ENCODE measurements around the gene SDE2. TPM values are rescaled to one million over a fixed set of nuclear protein-coding genes. Genes with fewer than 3 reads are reported as not detected.

SDE2 gene
- total and polyA plus RNA-seq, 2 experiments from 2014 or later: 17.6 to 21.1 TPM

DNA sequence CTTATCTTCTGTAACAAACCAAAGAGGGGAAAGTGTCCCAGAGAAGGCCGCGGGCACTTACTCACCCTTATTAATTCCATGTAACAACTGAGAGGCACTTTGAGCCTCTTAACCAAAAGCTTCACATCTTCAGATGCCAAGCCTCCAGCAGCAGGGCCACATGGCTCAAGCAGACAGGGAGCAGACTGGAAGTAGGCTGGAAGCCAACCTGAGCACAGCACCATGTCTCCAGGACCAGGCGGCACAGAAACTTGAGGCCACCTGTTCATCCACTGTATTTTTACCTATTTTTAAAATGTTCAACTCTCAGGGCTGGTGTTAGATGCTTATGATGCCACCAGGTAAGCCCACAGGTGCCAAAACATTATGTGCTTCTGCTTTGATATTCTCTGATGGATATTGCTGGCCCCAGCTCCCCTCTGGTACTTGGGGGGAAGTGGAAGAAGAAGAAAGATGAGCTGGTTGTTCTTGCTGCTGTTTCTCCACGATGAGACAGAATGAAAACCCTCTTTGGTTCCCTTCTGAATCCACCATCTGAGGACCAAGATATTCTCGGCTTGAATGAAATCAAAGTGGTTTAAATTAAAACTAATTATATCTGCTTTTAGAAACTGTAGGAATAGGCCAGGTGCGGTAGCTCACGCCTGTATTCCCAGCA lies 30.6 kb upstream of the SDE2 start:
- no peak for TF ChIP-seq CTCF (IDR thresholded peaks at IDR 0.05; ENCODE audit: low read depth, low read length)
- Histone ChIP-seq H3K36me3 (no peaks in the 10 kb centered on the region), H3K27me3 (no peaks in the 10 kb centered on the region), H3K4me1 (ENCODE audit: low read depth) (no peaks in the 10 kb centered on the region), H3K9me3 (ENCODE audit: low read depth) (no peaks in the 10 kb centered on the region), H3K4me3 (no peak overlapping the region), H3K27ac (no peak overlapping the region)
- no peak for DNase-seq (ENCODE audit: low read depth in 1 of 2, low spot score in 1 of 2)

DNA sequence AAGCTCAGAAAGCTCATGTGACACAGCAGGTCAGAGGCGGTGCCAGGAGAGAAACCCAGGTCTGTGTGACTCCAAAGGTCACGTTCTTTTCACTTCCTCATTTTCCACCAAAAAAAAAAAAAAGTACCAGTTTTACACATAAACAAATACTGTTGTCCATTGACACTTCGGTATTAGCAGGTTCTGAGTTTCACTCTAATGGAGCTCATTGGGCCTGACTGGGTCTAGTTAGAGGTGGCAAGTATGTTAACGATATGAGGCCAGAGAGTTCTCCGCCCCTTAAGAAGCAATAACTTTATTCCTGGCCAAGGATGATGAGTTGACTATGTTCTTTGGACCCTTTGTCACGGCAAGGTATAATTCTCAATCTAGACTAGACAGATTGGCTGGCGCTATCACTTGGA lies 30.0 kb upstream of the SDE2 start:
- no peak overlapping the region for H3K27ac ChIP-seq
- no peaks in the 10 kb centered on the region for H3K27me3 ChIP-seq
- H3K4me3 ChIP-seq: no peak overlapping the region
- no peak for TF ChIP-seq CTCF (IDR thresholded peaks at IDR 0.05; ENCODE audit: low read depth, low read length)
- no peaks in the 10 kb centered on the region for H3K4me1 ChIP-seq (ENCODE audit: low read depth)
- no peak for DNase-seq (ENCODE audit: low read depth in 1 of 2, low spot score in 1 of 2)
- H3K9me3 ChIP-seq (ENCODE audit: low read depth): no peaks in the 10 kb centered on the region
- H3K36me3 ChIP-seq: no peaks in the 10 kb centered on the region

GRCh38 chr1:226027538-226028217 lies 28.5 kb upstream of the SDE2 start:
- Histone ChIP-seq H3K36me3 (no peaks in the 10 kb centered on the region), H3K4me1 (ENCODE audit: low read depth) (no peaks in the 10 kb centered on the region), H3K9me3 (ENCODE audit: low read depth) (no peaks in the 10 kb centered on the region), H3K27me3 (no peaks in the 10 kb centered on the region), H3K27ac (no peak overlapping the region), H3K4me3 (no peak overlapping the region)
- DNase-seq (ENCODE audit: low read depth in 1 of 2, low spot score in 1 of 2): no peak
- no peak for TF ChIP-seq CTCF (IDR thresholded peaks at IDR 0.05; ENCODE audit: low read depth, low read length)

GRCh38 chr1:226026833-226027232 lies 27.7 kb upstream of the SDE2 start:
- no peaks in the 10 kb centered on the region for H3K4me1 ChIP-seq (ENCODE audit: low read depth)
- H3K27me3 ChIP-seq: no peaks in the 10 kb centered on the region
- H3K36me3 ChIP-seq: no peaks in the 10 kb centered on the region
- no peaks in the 10 kb centered on the region for H3K9me3 ChIP-seq (ENCODE audit: low read depth)
- H3K4me3 ChIP-seq: no peak overlapping the region
- no peak for TF ChIP-seq CTCF (IDR thresholded peaks at IDR 0.05; ENCODE audit: low read depth, low read length)
- no peak overlapping the region for H3K27ac ChIP-seq
- no peak for DNase-seq (ENCODE audit: low read depth in 1 of 2, low spot score in 1 of 2)

DNA sequence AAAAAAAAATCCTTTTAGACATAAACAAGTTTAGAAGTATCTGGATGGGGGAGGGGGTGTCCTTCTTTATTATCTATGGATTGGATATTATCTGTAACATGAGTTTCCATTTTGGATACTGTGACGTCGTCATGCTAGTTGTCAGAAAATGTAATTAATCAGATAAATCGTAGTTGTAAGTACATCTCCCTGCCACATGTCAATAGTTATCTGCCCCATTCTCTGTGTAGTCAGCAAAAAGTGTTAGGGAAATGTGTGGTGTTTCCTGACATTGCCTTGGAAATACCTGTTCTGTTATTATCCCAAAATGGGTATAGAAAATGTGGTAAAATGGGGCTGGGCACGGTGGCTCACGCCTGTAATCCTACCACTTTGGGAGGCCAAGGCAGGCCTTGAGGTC lies 24.6 kb upstream of the SDE2 start:
- Histone ChIP-seq H3K4me3 (no peak overlapping the region), H3K9me3 (ENCODE audit: low read depth) (no peaks in the 10 kb centered on the region), H3K27ac (no peak overlapping the region), H3K27me3 (no peaks in the 10 kb centered on the region), H3K36me3 (no peaks in the 10 kb centered on the region), H3K4me1 (ENCODE audit: low read depth) (no peaks in the 10 kb centered on the region)
- no peak for TF ChIP-seq CTCF (IDR thresholded peaks at IDR 0.05; ENCODE audit: low read depth, low read length)
- DNase-seq (ENCODE audit: low read depth in 1 of 2, low spot score in 1 of 2): no peak

All from cardiac muscle cell (in vitro differentiated cells and primary cell).